ENCODE data around the gene SEC11C.

The SEC11C gene

GRCh38 chr18:59189746-59190145 lies 50.1 kb downstream of the SEC11C start:
- H3K27me3 ChIP-seq (ENCODE audit: insufficient read depth, low read length) = no peaks in the 10 kb centered on the region
- H3K36me3 ChIP-seq (ENCODE audit: insufficient read depth, low read depth, low read length) = no peaks in the 10 kb centered on the region
- no peaks in the 10 kb centered on the region for H3K9me3 ChIP-seq (ENCODE audit: insufficient read depth, low read depth, low read length)
- no peak overlapping the region for H3K27ac ChIP-seq (ENCODE audit: low read length)
- H3K4me3 ChIP-seq (ENCODE audit: low read length) = no peak overlapping the region
- no peaks in the 10 kb centered on the region for H3K4me1 ChIP-seq (ENCODE audit: insufficient read depth, low read length)
- no peak overlapping the region for H3K9ac ChIP-seq (ENCODE audit: low read depth, low read length)

GRCh38 chr18:59196161-59196725 lies 56.6 kb downstream of the SEC11C start:
- no peak overlapping the region for H3K9ac ChIP-seq (ENCODE audit: low read depth, low read length)
- no peak overlapping the region for H3K27ac ChIP-seq (ENCODE audit: low read length)
- no peak overlapping the region for H3K4me3 ChIP-seq (ENCODE audit: low read length)
- peaks cover 6% of the 10 kb centered on the region; the same call in 1 of the 2 replicates for H3K4me1 ChIP-seq (ENCODE audit: insufficient read depth, low read length)
- no peaks in the 10 kb centered on the region for H3K9me3 ChIP-seq (ENCODE audit: insufficient read depth, low read depth, low read length)
- no peaks in the 10 kb centered on the region for H3K36me3 ChIP-seq (ENCODE audit: insufficient read depth, low read depth, low read length)
- peaks cover 6% of the 10 kb centered on the region; the same call in 1 of the 2 replicates for H3K27me3 ChIP-seq (ENCODE audit: insufficient read depth, low read length)

- Histone ChIP-seq H3K4me3 (ENCODE audit: low read length) (no peak overlapping the region), H3K9ac (ENCODE audit: low read depth, low read length) (no peak overlapping the region), H3K27me3 (ENCODE audit: insufficient read depth, low read length) (peaks cover 6% of the 10 kb centered on the region; the same call in 1 of the 2 replicates), H3K36me3 (ENCODE audit: insufficient read depth, low read depth, low read length) (no peaks in the 10 kb centered on the region), H3K27ac (ENCODE audit: low read length) (no peak overlapping the region), H3K4me1 (ENCODE audit: insufficient read depth, low read length) (peaks cover 6% of the 10 kb centered on the region; the same call in 1 of the 2 replicates), H3K9me3 (ENCODE audit: insufficient read depth, low read depth, low read length) (no peaks in the 10 kb centered on the region)
Measured at GRCh38 chr18:59197636-59198035, 58.0 kb downstream of the SEC11C start.

GRCh38 chr18:59198215-59198614 lies 58.5 kb downstream of the SEC11C start:
- Histone ChIP-seq H3K36me3 (ENCODE audit: insufficient read depth, low read depth, low read length) (no peaks in the 10 kb centered on the region), H3K9ac (ENCODE audit: low read depth, low read length) (no peak overlapping the region), H3K27ac (ENCODE audit: low read length) (no peak overlapping the region), H3K27me3 (ENCODE audit: insufficient read depth, low read length) (peaks cover 6% of the 10 kb centered on the region; the same call in 1 of the 2 replicates), H3K4me1 (ENCODE audit: insufficient read depth, low read length) (peaks cover 6% of the 10 kb centered on the region; the same call in 1 of the 2 replicates), H3K4me3 (ENCODE audit: low read length) (no peak overlapping the region), H3K9me3 (ENCODE audit: insufficient read depth, low read depth, low read length) (no peaks in the 10 kb centered on the region)

- Histone ChIP-seq H3K36me3 (ENCODE audit: insufficient read depth, low read depth, low read length) (no peaks in the 10 kb centered on the region), H3K27ac (ENCODE audit: low read length) (no peak overlapping the region), H3K27me3 (ENCODE audit: insufficient read depth, low read length) (peaks cover 6% of the 10 kb centered on the region; the same call in 1 of the 2 replicates), H3K4me1 (ENCODE audit: insufficient read depth, low read length) (peaks cover 6% of the 10 kb centered on the region; the same call in 1 of the 2 replicates), H3K4me3 (ENCODE audit: low read length) (no peak overlapping the region), H3K9ac (ENCODE audit: low read depth, low read length) (no peak overlapping the region), H3K9me3 (ENCODE audit: insufficient read depth, low read depth, low read length) (no peaks in the 10 kb centered on the region)
Measured at GRCh38 chr18:59200787-59201186, 61.1 kb downstream of the SEC11C start.

- Histone ChIP-seq H3K36me3 (ENCODE audit: insufficient read depth, low read depth, low read length) (no peaks in the 10 kb centered on the region), H3K4me1 (ENCODE audit: insufficient read depth, low read length) (peaks cover 6% of the 10 kb centered on the region; the same call in 1 of the 2 replicates), H3K27me3 (ENCODE audit: insufficient read depth, low read length) (peaks cover 6% of the 10 kb centered on the region; the same call in 1 of the 2 replicates), H3K4me3 (ENCODE audit: low read length) (no peak overlapping the region), H3K9ac (ENCODE audit: low read depth, low read length) (no peak overlapping the region), H3K27ac (ENCODE audit: low read length) (no peak overlapping the region), H3K9me3 (ENCODE audit: insufficient read depth, low read depth, low read length) (no peaks in the 10 kb centered on the region)
Measured at GRCh38 chr18:59202258-59202820, 62.7 kb downstream of the SEC11C start.

- H3K27me3 ChIP-seq (ENCODE audit: insufficient read depth, low read length) = no peaks in the 10 kb centered on the region
- no peak overlapping the region for H3K9ac ChIP-seq (ENCODE audit: low read depth, low read length)
- no peak overlapping the region for H3K4me3 ChIP-seq (ENCODE audit: low read length)
- no peaks in the 10 kb centered on the region for H3K36me3 ChIP-seq (ENCODE audit: insufficient read depth, low read depth, low read length)
- H3K9me3 ChIP-seq (ENCODE audit: insufficient read depth, low read depth, low read length) = no peaks in the 10 kb centered on the region
- H3K4me1 ChIP-seq (ENCODE audit: insufficient read depth, low read length) = 0 out of 2 replicates have a peak, but pooled peaks cover 4% of the 10 kb centered on the region
- no peak overlapping the region for H3K27ac ChIP-seq (ENCODE audit: low read length)
Measured at GRCh38 chr18:59207506-59207905, 67.8 kb downstream of the SEC11C start.

Measured in iPS-20b (cell line).